ENCODE data around the gene C19orf33.

Gene C19orf33

DNA sequence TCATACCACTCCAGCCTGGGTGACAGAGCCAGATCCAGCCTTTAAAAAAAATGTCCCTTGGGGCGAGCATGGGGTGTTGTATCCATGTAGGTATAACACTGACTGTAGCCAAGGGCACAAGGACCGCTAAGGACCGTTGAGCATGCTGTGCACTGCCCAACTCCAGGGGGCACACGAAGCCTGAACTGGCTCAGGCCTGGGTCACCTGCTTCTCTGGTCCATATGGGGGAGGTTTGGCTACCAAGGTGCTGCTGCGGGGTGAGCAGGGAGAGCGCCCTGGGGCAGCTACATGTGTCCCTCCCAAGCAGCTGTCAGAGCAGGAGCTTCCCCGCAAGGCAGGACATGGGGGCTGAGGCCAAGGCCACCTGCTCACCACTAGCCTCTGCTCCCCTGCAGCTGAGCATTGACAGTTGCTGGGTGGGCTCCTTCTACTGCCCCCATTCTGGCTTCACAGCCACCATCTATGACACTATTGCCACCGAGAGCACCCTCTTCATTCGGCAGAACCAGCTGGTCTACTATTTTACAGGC is 47.9 kb downstream of the C19orf33 start:
- Histone ChIP-seq H3K9me3 (ENCODE audit: severe bottlenecking) (no peaks in the 10 kb centered on the region), H3K27me3 (ENCODE audit: insufficient read depth, poor library complexity, severe bottlenecking) (no peaks in the 10 kb centered on the region), H3K4me3 (ENCODE audit: severe bottlenecking) (no peak overlapping the region), H3K27ac (ENCODE audit: poor library complexity, severe bottlenecking) (no peak overlapping the region), H3K36me3 (ENCODE audit: low read depth) (no peaks in the 10 kb centered on the region), H3K4me1 (ENCODE audit: insufficient read depth, poor library complexity, severe bottlenecking) (no peaks in the 10 kb centered on the region)
- TF ChIP-seq, protein P1, sequence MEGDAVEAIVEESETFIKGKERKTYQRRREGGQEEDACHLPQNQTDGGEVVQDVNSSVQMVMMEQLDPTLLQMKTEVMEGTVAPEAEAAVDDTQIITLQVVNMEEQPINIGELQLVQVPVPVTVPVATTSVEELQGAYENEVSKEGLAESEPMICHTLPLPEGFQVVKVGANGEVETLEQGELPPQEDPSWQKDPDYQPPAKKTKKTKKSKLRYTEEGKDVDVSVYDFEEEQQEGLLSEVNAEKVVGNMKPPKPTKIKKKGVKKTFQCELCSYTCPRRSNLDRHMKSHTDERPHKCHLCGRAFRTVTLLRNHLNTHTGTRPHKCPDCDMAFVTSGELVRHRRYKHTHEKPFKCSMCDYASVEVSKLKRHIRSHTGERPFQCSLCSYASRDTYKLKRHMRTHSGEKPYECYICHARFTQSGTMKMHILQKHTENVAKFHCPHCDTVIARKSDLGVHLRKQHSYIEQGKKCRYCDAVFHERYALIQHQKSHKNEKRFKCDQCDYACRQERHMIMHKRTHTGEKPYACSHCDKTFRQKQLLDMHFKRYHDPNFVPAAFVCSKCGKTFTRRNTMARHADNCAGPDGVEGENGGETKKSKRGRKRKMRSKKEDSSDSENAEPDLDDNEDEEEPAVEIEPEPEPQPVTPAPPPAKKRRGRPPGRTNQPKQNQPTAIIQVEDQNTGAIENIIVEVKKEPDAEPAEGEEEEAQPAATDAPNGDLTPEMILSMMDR (IDR thresholded peaks at IDR 0.05; ENCODE audit: poor library complexity, severe bottlenecking): no peak
- ATAC-seq (ENCODE audit: low read depth) (no peak; the same call in 2 of the 3 replicates), DNase-seq (ENCODE audit: low spot score) (peak; percentile 36)

DNA sequence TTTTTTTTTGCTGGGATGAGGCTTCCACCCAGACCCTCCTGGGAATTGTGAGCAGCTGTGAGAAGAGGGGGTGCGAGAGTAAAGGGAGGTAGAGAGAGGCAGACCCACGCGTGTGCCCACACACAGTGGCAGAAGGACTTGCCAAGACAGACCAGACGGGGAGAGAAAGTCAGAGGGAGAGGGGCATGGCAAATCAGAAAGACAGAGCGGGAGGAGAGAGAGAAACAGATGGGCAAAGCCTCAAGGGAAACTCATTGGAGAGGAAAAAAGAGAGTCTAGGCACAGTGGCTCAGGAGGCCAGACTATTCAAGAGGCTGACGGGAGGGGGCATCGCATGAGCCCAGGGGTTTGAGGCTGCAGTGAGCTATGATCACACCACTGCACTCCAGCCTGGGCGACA is 48.6 kb downstream of the C19orf33 start:
- ATAC-seq (ENCODE audit: low read depth) (no peak), DNase-seq (ENCODE audit: low spot score) (no peak)
- no peak overlapping the region for H3K27ac ChIP-seq (ENCODE audit: poor library complexity, severe bottlenecking)
- no peaks in the 10 kb centered on the region for H3K4me1 ChIP-seq (ENCODE audit: insufficient read depth, poor library complexity, severe bottlenecking)
- no peak overlapping the region for H3K4me3 ChIP-seq (ENCODE audit: severe bottlenecking)
- H3K36me3 ChIP-seq (ENCODE audit: low read depth): no peaks in the 10 kb centered on the region
- H3K27me3 ChIP-seq (ENCODE audit: insufficient read depth, poor library complexity, severe bottlenecking): no peaks in the 10 kb centered on the region
- H3K9me3 ChIP-seq (ENCODE audit: severe bottlenecking): no peaks in the 10 kb centered on the region
- TF ChIP-seq, protein P1 (IDR thresholded peaks at IDR 0.05; ENCODE audit: poor library complexity, severe bottlenecking): no peak

Data from RWPE2 (cell line).